ENCODE results near the gene NGEF.

DNA sequence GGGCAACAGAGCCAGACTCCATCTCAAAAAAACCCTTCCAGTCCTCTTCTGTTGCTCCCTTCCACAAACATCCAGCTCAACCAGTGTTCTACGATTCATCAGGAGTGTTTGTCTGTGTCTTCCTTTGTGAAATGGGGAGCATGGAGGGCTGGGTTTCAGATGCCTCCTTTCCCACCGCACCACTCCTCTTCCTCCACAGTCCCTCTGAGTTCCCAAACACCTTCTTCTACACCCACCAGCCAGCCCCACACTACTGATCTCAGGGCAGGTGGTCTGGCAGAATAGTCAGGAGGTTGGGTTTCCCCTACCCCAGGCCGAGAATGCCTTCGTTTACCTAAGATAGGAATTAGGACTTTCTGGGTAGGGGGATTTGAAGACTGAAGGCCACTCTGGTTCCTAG is 36.9 kb downstream of the NGEF start:
- TF ChIP-seq POLR2AphosphoS5 (IDR thresholded peaks at IDR 0.05; ENCODE audit: low read depth, low read length) (no peak), TAF1 (IDR thresholded peaks at IDR 0.05; ENCODE audit: borderline replicate concordance, insufficient read depth, low read length) (no peak), SIN3A (IDR thresholded peaks at IDR 0.05; ENCODE audit: borderline replicate concordance, insufficient read depth, low read length) (no peak)
- TF ChIP-seq, protein P1, sequence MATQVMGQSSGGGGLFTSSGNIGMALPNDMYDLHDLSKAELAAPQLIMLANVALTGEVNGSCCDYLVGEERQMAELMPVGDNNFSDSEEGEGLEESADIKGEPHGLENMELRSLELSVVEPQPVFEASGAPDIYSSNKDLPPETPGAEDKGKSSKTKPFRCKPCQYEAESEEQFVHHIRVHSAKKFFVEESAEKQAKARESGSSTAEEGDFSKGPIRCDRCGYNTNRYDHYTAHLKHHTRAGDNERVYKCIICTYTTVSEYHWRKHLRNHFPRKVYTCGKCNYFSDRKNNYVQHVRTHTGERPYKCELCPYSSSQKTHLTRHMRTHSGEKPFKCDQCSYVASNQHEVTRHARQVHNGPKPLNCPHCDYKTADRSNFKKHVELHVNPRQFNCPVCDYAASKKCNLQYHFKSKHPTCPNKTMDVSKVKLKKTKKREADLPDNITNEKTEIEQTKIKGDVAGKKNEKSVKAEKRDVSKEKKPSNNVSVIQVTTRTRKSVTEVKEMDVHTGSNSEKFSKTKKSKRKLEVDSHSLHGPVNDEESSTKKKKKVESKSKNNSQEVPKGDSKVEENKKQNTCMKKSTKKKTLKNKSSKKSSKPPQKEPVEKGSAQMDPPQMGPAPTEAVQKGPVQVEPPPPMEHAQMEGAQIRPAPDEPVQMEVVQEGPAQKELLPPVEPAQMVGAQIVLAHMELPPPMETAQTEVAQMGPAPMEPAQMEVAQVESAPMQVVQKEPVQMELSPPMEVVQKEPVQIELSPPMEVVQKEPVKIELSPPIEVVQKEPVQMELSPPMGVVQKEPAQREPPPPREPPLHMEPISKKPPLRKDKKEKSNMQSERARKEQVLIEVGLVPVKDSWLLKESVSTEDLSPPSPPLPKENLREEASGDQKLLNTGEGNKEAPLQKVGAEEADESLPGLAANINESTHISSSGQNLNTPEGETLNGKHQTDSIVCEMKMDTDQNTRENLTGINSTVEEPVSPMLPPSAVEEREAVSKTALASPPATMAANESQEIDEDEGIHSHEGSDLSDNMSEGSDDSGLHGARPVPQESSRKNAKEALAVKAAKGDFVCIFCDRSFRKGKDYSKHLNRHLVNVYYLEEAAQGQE (IDR thresholded peaks at IDR 0.05; ENCODE audit: insufficient read depth in 1 of 2, low read depth in 2 of 2, low read length in 2 of 2), result no peak
